PC-9 (cell line): ENCODE data around the gene TRABD2B. TPM values are rescaled to one million over a fixed set of nuclear protein-coding genes. Genes with fewer than 3 reads are reported as not detected.

Source experiments
- BruUV-seq: library from RNA; stranded (reverse); fragments of 400-500 nt; replicated peaks from 2 replicates; lab custom pipeline; 2021; lab: Mats Ljungman, UMichigan
- CTCF ChIA-PET: fragments of 300-600 bp; sonication (Branson Sonifier 250); formaldehyde crosslinking; loops from one replicate; lab custom pipeline; 2022; ENCODE audit warnings: antibody characterized with exemption; lab: Charles Lee
- POLR2A ChIA-PET: fragments of 300-600 bp; sonication (Branson Sonifier 250); formaldehyde crosslinking; loops from one replicate; lab custom pipeline; 2022; ENCODE audit warnings: antibody characterized with exemption; ENCODE audit not compliant: unreplicated experiment; lab: Charles Lee
- DNase-seq, 2 experiments: peaks; one replicate each; pipeline versions ENCODE4 v3.0.0 to v3.0.0-alpha.2; 2015 to 2022; ENCODE audit warnings: mixed read lengths in 1 of 2
- H2AFZ ChIP-seq: fragments of 200-600 bp; sonication (generic); 2 replicates; pipeline ENCODE4 v1.8.1; 2017; ENCODE audit warnings: antibody characterized with exemption
- H3F3A ChIP-seq: fragments of 200-600 bp; sonication (generic); 2 replicates; pipeline ENCODE4 v1.8.1; 2017; ENCODE audit warnings: antibody characterized with exemption, mild to moderate bottlenecking, low read depth; ENCODE audit not compliant: insufficient read depth
- H3K27ac ChIP-seq: fragments of 200-600 bp; sonication (generic); 2 replicates; pipeline ENCODE4 v1.6.1; 2016; ENCODE audit warnings: mixed run types
- H3K27me3 ChIP-seq: fragments of 200-600 bp; sonication (generic); 2 replicates; pipeline ENCODE4 v1.6.1; 2016; ENCODE audit warnings: low read depth, mixed run types; ENCODE audit not compliant: insufficient read depth
- H3K36me3 ChIP-seq: fragments of 200-600 bp; sonication (generic); 2 replicates; pipeline ENCODE4 v1.6.1; 2016; ENCODE audit warnings: low read depth, mixed run types
- H3K4me1 ChIP-seq: fragments of 200-600 bp; sonication (generic); replicated peaks from 2 replicates; pipeline ENCODE4 v1.6.1; 2016; ENCODE audit warnings: mixed run types; ENCODE audit not compliant: insufficient read depth
- H3K4me2 ChIP-seq: fragments of 200-600 bp; sonication (generic); 2 replicates; pipeline ENCODE4 v1.6.1; 2017; ENCODE audit warnings: mixed run types
- H3K4me3 ChIP-seq: fragments of 200-600 bp; sonication (generic); 2 replicates; pipeline ENCODE4 v1.6.1; 2016; ENCODE audit warnings: mixed run types
- H3K79me2 ChIP-seq: fragments of 200-600 bp; sonication (generic); 2 replicates; pipeline ENCODE4 v1.6.1; 2017; ENCODE audit warnings: low read depth, mixed run types
- H3K9me2 ChIP-seq: fragments of 200-600 bp; sonication (generic); 2 replicates; pipeline ENCODE4 v1.8.1; 2017; ENCODE audit warnings: mild to moderate bottlenecking; ENCODE audit not compliant: insufficient read depth
- H3K9me3 ChIP-seq: fragments of 200-600 bp; sonication (generic); 2 replicates; pipeline ENCODE4 v1.8.1; 2016; ENCODE audit warnings: low read depth; ENCODE audit not compliant: insufficient read depth
- H4K20me1 ChIP-seq: fragments of 200-600 bp; sonication (generic); 2 replicates; pipeline ENCODE4 v1.8.1; 2017; ENCODE audit not compliant: insufficient read depth
- EZH2 ChIP-seq: fragments of 200-600 bp; sonication (generic); IDR thresholded peaks from 2 replicates; pipeline ENCODE4 v1.8.0; 2017; ENCODE audit warnings: antibody characterized with exemption, low read depth
- intact Hi-C: fragments of 100-400 bp; cut with micrococcal nuclease; formaldehyde crosslinking; loops from one replicate; pipeline ENCODE4 v1.10.0; 2022; ENCODE audit not compliant: unreplicated experiment
- total RNA-seq: library from RNA; stranded (reverse); gene quantifications from 2 replicates; pipeline ENCODE4 v1.2.3, GENCODE V29; 2021
- TF ChIP-seq, protein P1 (sequence below): fragments of 200-600 bp; sonication (generic); conservative IDR thresholded peaks from 2 replicates; pipeline ENCODE4 v1.6.1; 2017; ENCODE audit warnings: mixed run types, antibody characterized with exemption, mild to moderate bottlenecking, moderate library complexity

TRABD2B gene
- total RNA-seq, 1 experiment from 2014 or later, result not detected

GRCh38 chr1:47906527-47907176 is 90.5 kb downstream of the TRABD2B start:
- Histone ChIP-seq H3K27ac (no peak overlapping the region), H3K4me2 (no peak overlapping the region)
- POLR2A ChIA-PET, result interaction anchor here (0.7 kb wide), 1 partner anchor 34 kb away, joined by 3 read pairs; no protein-coding TSS in a partner anchor

DNA sequence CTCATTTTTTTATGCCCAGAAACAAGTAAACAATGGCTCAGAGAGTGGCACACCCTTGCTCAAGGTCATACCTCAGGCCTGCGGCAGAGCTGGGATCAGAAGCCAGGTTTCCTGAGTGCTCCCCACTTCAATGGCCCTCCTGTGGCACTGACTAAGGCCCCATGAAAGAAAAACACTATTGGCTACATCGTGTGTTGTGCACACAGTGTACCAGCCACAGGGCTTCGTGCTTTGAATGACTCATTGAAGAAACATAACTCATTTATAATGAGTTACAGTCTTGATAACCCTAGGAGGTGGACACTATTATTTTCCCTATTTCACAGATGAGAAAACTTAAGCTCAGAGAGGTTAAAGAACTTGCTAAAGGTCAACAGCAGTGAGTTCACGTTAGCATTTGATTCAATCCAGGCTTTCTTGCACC is 91.2 kb downstream of the TRABD2B start:
- Histone ChIP-seq H3K4me3 (no peak overlapping the region), H3K27ac (no peak overlapping the region), H3K9me3 (no peaks in the 10 kb centered on the region), H3K4me2 (no peak overlapping the region), H2AFZ (no peak overlapping the region), H3K27me3 (peaks cover 7% of the 10 kb centered on the region), H3F3A (no peaks in the 10 kb centered on the region), H3K79me2 (no peaks in the 10 kb centered on the region), H4K20me1 (no peaks in the 10 kb centered on the region), H3K36me3 (no peaks in the 10 kb centered on the region), H3K9me2 (no peaks in the 10 kb centered on the region), H3K4me1 (no peaks in the 10 kb centered on the region)
- TF ChIP-seq EZH2, result no peak
- TF ChIP-seq, protein P1, sequence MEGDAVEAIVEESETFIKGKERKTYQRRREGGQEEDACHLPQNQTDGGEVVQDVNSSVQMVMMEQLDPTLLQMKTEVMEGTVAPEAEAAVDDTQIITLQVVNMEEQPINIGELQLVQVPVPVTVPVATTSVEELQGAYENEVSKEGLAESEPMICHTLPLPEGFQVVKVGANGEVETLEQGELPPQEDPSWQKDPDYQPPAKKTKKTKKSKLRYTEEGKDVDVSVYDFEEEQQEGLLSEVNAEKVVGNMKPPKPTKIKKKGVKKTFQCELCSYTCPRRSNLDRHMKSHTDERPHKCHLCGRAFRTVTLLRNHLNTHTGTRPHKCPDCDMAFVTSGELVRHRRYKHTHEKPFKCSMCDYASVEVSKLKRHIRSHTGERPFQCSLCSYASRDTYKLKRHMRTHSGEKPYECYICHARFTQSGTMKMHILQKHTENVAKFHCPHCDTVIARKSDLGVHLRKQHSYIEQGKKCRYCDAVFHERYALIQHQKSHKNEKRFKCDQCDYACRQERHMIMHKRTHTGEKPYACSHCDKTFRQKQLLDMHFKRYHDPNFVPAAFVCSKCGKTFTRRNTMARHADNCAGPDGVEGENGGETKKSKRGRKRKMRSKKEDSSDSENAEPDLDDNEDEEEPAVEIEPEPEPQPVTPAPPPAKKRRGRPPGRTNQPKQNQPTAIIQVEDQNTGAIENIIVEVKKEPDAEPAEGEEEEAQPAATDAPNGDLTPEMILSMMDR, result no peak
- ChIA-PET CTCF (no interaction called here), POLR2A (interaction anchor here (0.7 kb wide), 1 partner anchor 34 kb away, joined by 3 read pairs; no protein-coding TSS in a partner anchor)
- DNase-seq, result peak in 1 of 2 experiments; percentile 41
- intact Hi-C loops, result no loop called here
- no TSS peak for BruUV-seq

More at GRCh38 chr1:47906527-47907176, 90.5 kb downstream of the TRABD2B start:
- Histone ChIP-seq H3F3A (no peaks in the 10 kb centered on the region), H3K9me3 (no peaks in the 10 kb centered on the region), H4K20me1 (no peaks in the 10 kb centered on the region), H2AFZ (no peak overlapping the region), H3K27me3 (peaks cover 7% of the 10 kb centered on the region), H3K79me2 (no peaks in the 10 kb centered on the region), H3K9me2 (no peaks in the 10 kb centered on the region), H3K36me3 (no peaks in the 10 kb centered on the region), H3K4me3 (no peak overlapping the region), H3K4me1 (no peaks in the 10 kb centered on the region)
- intact Hi-C loops, result no loop called here
- TF ChIP-seq EZH2, result no peak
- TF ChIP-seq, protein P1, result no peak
- BruUV-seq, result no TSS peak
- CTCF ChIA-PET, result no interaction called here
- no peak for DNase-seq

GRCh38 chr1:47903723-47904122 is 93.5 kb downstream of the TRABD2B start:
- peaks cover 6% of the 10 kb centered on the region for H3K27me3 ChIP-seq
- H3K36me3 ChIP-seq, result no peaks in the 10 kb centered on the region
- intact Hi-C loops, result no loop called here
- no peaks in the 10 kb centered on the region for H3K9me2 ChIP-seq
- H3K27ac ChIP-seq, result no peak overlapping the region
- no peak overlapping the region for H2AFZ ChIP-seq
- no peaks in the 10 kb centered on the region for H3K79me2 ChIP-seq
- no peaks in the 10 kb centered on the region for H3K9me3 ChIP-seq
- DNase-seq, result no peak
- no peaks in the 10 kb centered on the region for H4K20me1 ChIP-seq
- ChIA-PET POLR2A (no interaction called here), CTCF (no interaction called here)
- TF ChIP-seq EZH2, result no peak
- TF ChIP-seq, protein P1, result no peak
- no TSS peak for BruUV-seq
- H3K4me3 ChIP-seq, result no peak overlapping the region
- H3K4me1 ChIP-seq, result no peaks in the 10 kb centered on the region
- no peaks in the 10 kb centered on the region for H3F3A ChIP-seq
- no peak overlapping the region for H3K4me2 ChIP-seq
